HPDE6-E6E7 (cell line): Measurements from ENCODE around the gene SMARCD3.

Source experiments
- DNase-seq: peaks from one replicate; pipeline ENCODE4 v3.0.0; 2011; ENCODE audit warnings: missing footprints; ENCODE audit errors: extremely low spot score

SMARCD3 gene

GRCh38 chr7:151249034-151249731, 689 bp upstream of the SMARCD3 start:
- no peak for DNase-seq

- DNase-seq = no peak
Observed at GRCh38 chr7:151247611-151248345, 716 bp downstream of the SMARCD3 start.

- no peak for DNase-seq
Observed at GRCh38 chr7:151246851-151247580, 1.5 kb downstream of the SMARCD3 start.

GRCh38 chr7:151246102-151246850, 2.2 kb downstream of the SMARCD3 start:
- no peak for DNase-seq

GRCh38 chr7:151245360-151246101, 3.0 kb downstream of the SMARCD3 start:
- DNase-seq = no peak

- DNase-seq = no peak
Observed at GRCh38 chr7:151244841-151245346, 3.6 kb downstream of the SMARCD3 start.

GRCh38 chr7:151244196-151244840, 4.2 kb downstream of the SMARCD3 start:
- no peak for DNase-seq

GRCh38 chr7:151243408-151244195, 4.9 kb downstream of the SMARCD3 start:
- no peak for DNase-seq

- DNase-seq = no peak
Observed at GRCh38 chr7:151243045-151243349, 5.5 kb downstream of the SMARCD3 start.

- DNase-seq = no peak
Observed at GRCh38 chr7:151242159-151243044, 6.1 kb downstream of the SMARCD3 start.

- DNase-seq = no peak
Observed at GRCh38 chr7:151241755-151242096, 6.8 kb downstream of the SMARCD3 start.

- no peak for DNase-seq
Observed at GRCh38 chr7:151240942-151241754, 7.3 kb downstream of the SMARCD3 start.

- no peak for DNase-seq
Observed at GRCh38 chr7:151240536-151240935, 8.0 kb downstream of the SMARCD3 start.

- no peak for DNase-seq
Observed at GRCh38 chr7:151239837-151240459, 8.5 kb downstream of the SMARCD3 start.

GRCh38 chr7:151238924-151239836, 9.3 kb downstream of the SMARCD3 start:
- DNase-seq = no peak

- no peak for DNase-seq
Observed at GRCh38 chr7:151238190-151238810, 10.2 kb downstream of the SMARCD3 start.
